ENCODE results near the gene APOL4.
"Not testable (repeated sequence)": the region's sequence is repeated elsewhere in the genome, so short reads cannot be mapped to it uniquely, and the experiment has no call there.

The APOL4 gene

GRCh38 chr22:36206255-36206654, 4.6 kb upstream of the APOL4 start:
- DNase-seq: no peak

GRCh38 chr22:36205573-36205972, 4.0 kb upstream of the APOL4 start:
- not testable (repeated sequence) for DNase-seq

GRCh38 chr22:36204632-36205015, 3.0 kb upstream of the APOL4 start:
- DNase-seq: no peak

GRCh38 chr22:36204001-36204631, 2.5 kb upstream of the APOL4 start:
- DNase-seq: no peak

- not testable (repeated sequence) for DNase-seq
Observed at GRCh38 chr22:36203441-36203840, 1.8 kb upstream of the APOL4 start.

GRCh38 chr22:36202906-36203305, 1.3 kb upstream of the APOL4 start:
- DNase-seq: not testable (repeated sequence)

GRCh38 chr22:36201025-36201424, 584 bp downstream of the APOL4 start:
- not testable (repeated sequence) for DNase-seq

- DNase-seq: no peak
Observed at GRCh38 chr22:36199001-36199551, 2.5 kb downstream of the APOL4 start.

GRCh38 chr22:36198536-36198935, 3.1 kb downstream of the APOL4 start:
- no peak for DNase-seq

- DNase-seq: no peak
Observed at GRCh38 chr22:36197514-36198146, 4.0 kb downstream of the APOL4 start.

GRCh38 chr22:36197065-36197440, 4.6 kb downstream of the APOL4 start:
- DNase-seq: no peak

- DNase-seq: no peak
Observed at GRCh38 chr22:36196254-36197064, 5.2 kb downstream of the APOL4 start.

- DNase-seq: peak; percentile 17
Observed at GRCh38 chr22:36194971-36195370, 6.6 kb downstream of the APOL4 start.

- no peak for DNase-seq
Observed at GRCh38 chr22:36194385-36194784, 7.2 kb downstream of the APOL4 start.

- DNase-seq: no peak
Observed at GRCh38 chr22:36193577-36193976, 8.0 kb downstream of the APOL4 start.

GRCh38 chr22:36193171-36193570, 8.4 kb downstream of the APOL4 start:
- DNase-seq: no peak

- no peak for DNase-seq
Observed at GRCh38 chr22:36192542-36192941, 9.1 kb downstream of the APOL4 start.

- no peak for DNase-seq
Observed at GRCh38 chr22:36191106-36191836, 10.3 kb downstream of the APOL4 start.

GRCh38 chr22:36187862-36188261, 13.7 kb downstream of the APOL4 start:
- not testable (repeated sequence) for DNase-seq

GRCh38 chr22:36185828-36186624, 15.6 kb downstream of the APOL4 start:
- no peak for DNase-seq

- no peak for DNase-seq
Observed at GRCh38 chr22:36184433-36185025, 17.1 kb downstream of the APOL4 start.

- no peak for DNase-seq
Observed at GRCh38 chr22:36183446-36183845, 18.2 kb downstream of the APOL4 start.
